HepG2 (cell line): ENCODE results near the gene SH3BP2. TPM values are rescaled to one million over a fixed set of nuclear protein-coding genes. Genes with fewer than 3 reads are reported as not detected.

Source experiments
- FOXA3 ChIP-seq: IDR thresholded peaks from 2 replicates; pipeline ENCODE4 v1.6.1; 2016; ENCODE audit warnings: missing genetic modification reagents, missing compliant biosample characterization
- MTF2 ChIP-seq: sonication (generic); formaldehyde crosslinking; IDR thresholded peaks from 2 replicates; pipeline ENCODE4 v1.5.0; 2020; ENCODE audit warnings: missing genetic modification reagents, borderline replicate concordance
- NCOR1 ChIP-seq: fragments of 200-600 bp; sonication (generic); IDR thresholded peaks from 2 replicates; pipeline ENCODE4 v1.7.0; 2017; ENCODE audit warnings: antibody characterized with exemption, low read length, borderline replicate concordance
- NFAT5 ChIP-seq: sonication (generic); formaldehyde crosslinking; IDR thresholded peaks from 2 replicates; pipeline ENCODE4 v1.4.0; 2020; ENCODE audit warnings: missing genetic modification reagents
- ONECUT2 ChIP-seq: sonication (generic); formaldehyde crosslinking; IDR thresholded peaks from 2 replicates; pipeline ENCODE4 v1.4.0; 2020; ENCODE audit warnings: missing genetic modification reagents
- REPIN1 ChIP-seq: sonication (generic); formaldehyde crosslinking; IDR thresholded peaks from 2 replicates; pipeline ENCODE4 v1.8.0; 2022; ENCODE audit warnings: missing genetic modification reagents, low read depth, mild to moderate bottlenecking, borderline replicate concordance
- RFXANK ChIP-seq: IDR thresholded peaks from 2 replicates; pipeline ENCODE4 v1.6.1; 2016
- ZMAT3 ChIP-seq: sonication (generic); formaldehyde crosslinking; conservative IDR thresholded peaks from 2 replicates; pipeline ENCODE4 v1.7.0; 2021; ENCODE audit warnings: missing genetic modification reagents
- ZNF672 ChIP-seq: sonication (generic); formaldehyde crosslinking; IDR thresholded peaks from 2 replicates; pipeline ENCODE4 v1.8.1; 2022; ENCODE audit warnings: missing genetic modification reagents
- ZNF766 ChIP-seq: sonication (generic); formaldehyde crosslinking; IDR thresholded peaks from 2 replicates; pipeline ENCODE4 v1.5.0; 2020; ENCODE audit warnings: missing genetic modification reagents, borderline replicate concordance
- ZNF784 ChIP-seq: sonication (generic); formaldehyde crosslinking; IDR thresholded peaks from 2 replicates; pipeline ENCODE4 v1.5.1; 2020; ENCODE audit warnings: missing genetic modification reagents, mild to moderate bottlenecking, borderline replicate concordance
- polyA plus RNA-seq, 8 experiments: library from polyadenylated mRNA; depleted of rRNA in 3 of 8; stranded (reverse) in 7 of 8; unstranded in 1 of 8; fragments of >200 nt; fragmentation: Illumina TruSeq in 4 of 8; extraction: Trizol in 4 of 8; gene quantifications; 2 replicates each; pipeline versions ENCODE4 v1.2.1 to v1.2.3, GENCODE V29; 2011 to 2016; ENCODE audit warnings: low read depth in 4 of 8, missing spikeins in 1 of 8, mixed read lengths in 1 of 8; ENCODE audit not compliant: insufficient read depth in 1 of 8
- total RNA-seq, 5 experiments: library from RNA; depleted of rRNA; stranded (reverse); fragments of >200 nt; fragmentation: Illumina TruSeq; extraction: Trizol; gene quantifications; 2 replicates each; pipeline ENCODE4 v1.2.3, GENCODE V29; 2016; ENCODE audit warnings: low read depth in 1 of 5
- TF ChIP-seq, protein P1 (sequence below): sonication (generic); formaldehyde crosslinking; IDR thresholded peaks from 2 replicates; pipeline ENCODE4 v1.4.0; 2020; ENCODE audit warnings: mild to moderate bottlenecking, missing genetic modification reagents
- TF ChIP-seq, protein P2 (sequence below), 2 experiments: IDR thresholded peaks; 2 replicates each; pipeline ENCODE4 v1.6.1; 2011 to 2012; ENCODE audit warnings: low read length in 2 of 2, borderline replicate concordance in 1 of 2, low read depth in 1 of 2, mild to moderate bottlenecking in 1 of 2, moderate library complexity in 1 of 2
- TF ChIP-seq, protein P3 (sequence below): sonication (generic); formaldehyde crosslinking; IDR thresholded peaks from 2 replicates; pipeline ENCODE4 v1.5.1; 2020; ENCODE audit warnings: missing genetic modification reagents, mild to moderate bottlenecking, borderline replicate concordance

SH3BP2 gene
- total and polyA plus RNA-seq, 2 of the 13 experiments (the other 11 are each of a cell fraction or from before 2014, with no cell fraction given) = 16.9 to 34.5 TPM

DNA sequence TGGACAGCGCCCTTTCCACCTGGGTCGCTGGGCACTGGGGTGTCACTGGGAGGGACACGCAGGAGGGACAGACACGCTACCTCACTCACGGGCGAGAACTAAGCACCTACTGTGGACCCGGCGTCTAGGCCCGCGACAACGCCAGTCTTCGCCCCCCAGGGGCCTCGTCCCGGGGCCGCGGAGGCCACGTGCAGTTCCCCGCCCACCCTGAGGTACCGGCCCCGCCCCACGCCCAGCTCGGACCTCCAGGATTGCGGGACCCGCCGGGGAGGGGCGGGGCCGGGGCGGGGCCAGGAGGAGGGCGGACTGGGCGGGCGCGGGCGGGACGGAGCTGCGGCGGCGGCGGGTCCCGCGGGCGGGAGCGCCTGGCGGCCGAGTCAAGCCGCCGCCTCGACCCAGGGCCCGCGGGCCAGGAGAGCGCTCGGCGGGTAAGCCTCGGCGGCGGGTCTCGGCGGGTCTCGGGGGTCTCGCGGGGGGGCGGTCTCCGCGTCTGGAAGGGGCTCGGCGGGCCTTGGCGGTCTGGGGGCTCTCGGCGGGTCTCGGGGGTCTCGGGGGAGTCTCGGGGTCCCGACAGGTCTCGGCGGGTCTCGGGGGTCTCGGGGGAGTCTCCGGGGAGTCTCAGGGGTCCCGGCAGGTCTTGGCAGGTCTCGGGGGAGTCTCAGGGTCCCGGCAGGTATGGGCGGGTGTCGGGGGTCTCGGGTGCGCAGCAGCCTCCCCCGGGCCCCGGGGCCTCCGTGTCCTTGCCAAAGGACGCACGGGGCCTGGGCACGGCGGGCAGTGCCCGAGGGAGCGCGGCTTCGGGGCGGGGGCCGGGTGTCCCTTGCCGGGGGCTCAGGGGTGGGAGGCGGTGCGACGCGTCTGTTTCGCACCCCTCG is at the start of gene SH3BP2 (continued):
- TF ChIP-seq, protein P1, sequence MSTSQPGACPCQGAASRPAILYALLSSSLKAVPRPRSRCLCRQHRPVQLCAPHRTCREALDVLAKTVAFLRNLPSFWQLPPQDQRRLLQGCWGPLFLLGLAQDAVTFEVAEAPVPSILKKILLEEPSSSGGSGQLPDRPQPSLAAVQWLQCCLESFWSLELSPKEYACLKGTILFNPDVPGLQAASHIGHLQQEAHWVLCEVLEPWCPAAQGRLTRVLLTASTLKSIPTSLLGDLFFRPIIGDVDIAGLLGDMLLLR (CRISPR knock-in tag) = peak; percentile 70; the same call in 1 of the 2 replicates
- TF ChIP-seq RFXANK (CRISPR knock-in tag) = no peak
- TF ChIP-seq, protein P2, sequence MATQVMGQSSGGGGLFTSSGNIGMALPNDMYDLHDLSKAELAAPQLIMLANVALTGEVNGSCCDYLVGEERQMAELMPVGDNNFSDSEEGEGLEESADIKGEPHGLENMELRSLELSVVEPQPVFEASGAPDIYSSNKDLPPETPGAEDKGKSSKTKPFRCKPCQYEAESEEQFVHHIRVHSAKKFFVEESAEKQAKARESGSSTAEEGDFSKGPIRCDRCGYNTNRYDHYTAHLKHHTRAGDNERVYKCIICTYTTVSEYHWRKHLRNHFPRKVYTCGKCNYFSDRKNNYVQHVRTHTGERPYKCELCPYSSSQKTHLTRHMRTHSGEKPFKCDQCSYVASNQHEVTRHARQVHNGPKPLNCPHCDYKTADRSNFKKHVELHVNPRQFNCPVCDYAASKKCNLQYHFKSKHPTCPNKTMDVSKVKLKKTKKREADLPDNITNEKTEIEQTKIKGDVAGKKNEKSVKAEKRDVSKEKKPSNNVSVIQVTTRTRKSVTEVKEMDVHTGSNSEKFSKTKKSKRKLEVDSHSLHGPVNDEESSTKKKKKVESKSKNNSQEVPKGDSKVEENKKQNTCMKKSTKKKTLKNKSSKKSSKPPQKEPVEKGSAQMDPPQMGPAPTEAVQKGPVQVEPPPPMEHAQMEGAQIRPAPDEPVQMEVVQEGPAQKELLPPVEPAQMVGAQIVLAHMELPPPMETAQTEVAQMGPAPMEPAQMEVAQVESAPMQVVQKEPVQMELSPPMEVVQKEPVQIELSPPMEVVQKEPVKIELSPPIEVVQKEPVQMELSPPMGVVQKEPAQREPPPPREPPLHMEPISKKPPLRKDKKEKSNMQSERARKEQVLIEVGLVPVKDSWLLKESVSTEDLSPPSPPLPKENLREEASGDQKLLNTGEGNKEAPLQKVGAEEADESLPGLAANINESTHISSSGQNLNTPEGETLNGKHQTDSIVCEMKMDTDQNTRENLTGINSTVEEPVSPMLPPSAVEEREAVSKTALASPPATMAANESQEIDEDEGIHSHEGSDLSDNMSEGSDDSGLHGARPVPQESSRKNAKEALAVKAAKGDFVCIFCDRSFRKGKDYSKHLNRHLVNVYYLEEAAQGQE (IDR thresholded peaks at IDR 0.05; ENCODE audit: borderline replicate concordance in 1 of 2, low read depth in 1 of 2, low read length in 2 of 2) = peak in 1 of 2 experiments; percentile 10; a peak in 1 of 4 replicates
- no peak for TF ChIP-seq ZNF784
- TF ChIP-seq NCOR1 = no peak
- peak; percentile 20; the same call in 1 of the 2 replicates for TF ChIP-seq FOXA3 (CRISPR knock-in tag)
- peak; percentile 63; the same call in 1 of the 2 replicates for TF ChIP-seq REPIN1 (CRISPR knock-in tag)
- TF ChIP-seq, protein P3, sequence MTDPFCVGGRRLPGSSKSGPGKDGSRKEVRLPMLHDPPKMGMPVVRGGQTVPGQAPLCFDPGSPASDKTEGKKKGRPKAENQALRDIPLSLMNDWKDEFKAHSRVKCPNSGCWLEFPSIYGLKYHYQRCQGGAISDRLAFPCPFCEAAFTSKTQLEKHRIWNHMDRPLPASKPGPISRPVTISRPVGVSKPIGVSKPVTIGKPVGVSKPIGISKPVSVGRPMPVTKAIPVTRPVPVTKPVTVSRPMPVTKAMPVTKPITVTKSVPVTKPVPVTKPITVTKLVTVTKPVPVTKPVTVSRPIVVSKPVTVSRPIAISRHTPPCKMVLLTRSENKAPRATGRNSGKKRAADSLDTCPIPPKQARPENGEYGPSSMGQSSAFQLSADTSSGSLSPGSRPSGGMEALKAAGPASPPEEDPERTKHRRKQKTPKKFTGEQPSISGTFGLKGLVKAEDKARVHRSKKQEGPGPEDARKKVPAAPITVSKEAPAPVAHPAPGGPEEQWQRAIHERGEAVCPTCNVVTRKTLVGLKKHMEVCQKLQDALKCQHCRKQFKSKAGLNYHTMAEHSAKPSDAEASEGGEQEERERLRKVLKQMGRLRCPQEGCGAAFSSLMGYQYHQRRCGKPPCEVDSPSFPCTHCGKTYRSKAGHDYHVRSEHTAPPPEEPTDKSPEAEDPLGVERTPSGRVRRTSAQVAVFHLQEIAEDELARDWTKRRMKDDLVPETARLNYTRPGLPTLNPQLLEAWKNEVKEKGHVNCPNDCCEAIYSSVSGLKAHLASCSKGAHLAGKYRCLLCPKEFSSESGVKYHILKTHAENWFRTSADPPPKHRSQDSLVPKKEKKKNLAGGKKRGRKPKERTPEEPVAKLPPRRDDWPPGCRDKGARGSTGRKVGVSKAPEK (CRISPR knock-in tag) = no peak
- TF ChIP-seq NFAT5 (CRISPR knock-in tag) = peak; percentile 82; the same call in 1 of the 2 replicates
- 0 out of 2 replicates have a peak, but pooled peaks have one; percentile 44 for TF ChIP-seq ZNF672
- no peak for TF ChIP-seq ONECUT2 (CRISPR knock-in tag)
- TF ChIP-seq ZMAT3 (CRISPR knock-in tag) = peak; percentile 85; the same call in 1 of the 2 replicates
- peak; percentile 66; the same call in 1 of the 2 replicates for TF ChIP-seq ZNF766
- TF ChIP-seq MTF2 = no peak
